ENCODE measurements around the gene APBA2. TPM values are rescaled to one million over a fixed set of nuclear protein-coding genes. Genes with fewer than 3 reads are reported as not detected.

Gene APBA2
- total RNA-seq, 1 experiment from 2014 or later = 11.2 TPM

DNA sequence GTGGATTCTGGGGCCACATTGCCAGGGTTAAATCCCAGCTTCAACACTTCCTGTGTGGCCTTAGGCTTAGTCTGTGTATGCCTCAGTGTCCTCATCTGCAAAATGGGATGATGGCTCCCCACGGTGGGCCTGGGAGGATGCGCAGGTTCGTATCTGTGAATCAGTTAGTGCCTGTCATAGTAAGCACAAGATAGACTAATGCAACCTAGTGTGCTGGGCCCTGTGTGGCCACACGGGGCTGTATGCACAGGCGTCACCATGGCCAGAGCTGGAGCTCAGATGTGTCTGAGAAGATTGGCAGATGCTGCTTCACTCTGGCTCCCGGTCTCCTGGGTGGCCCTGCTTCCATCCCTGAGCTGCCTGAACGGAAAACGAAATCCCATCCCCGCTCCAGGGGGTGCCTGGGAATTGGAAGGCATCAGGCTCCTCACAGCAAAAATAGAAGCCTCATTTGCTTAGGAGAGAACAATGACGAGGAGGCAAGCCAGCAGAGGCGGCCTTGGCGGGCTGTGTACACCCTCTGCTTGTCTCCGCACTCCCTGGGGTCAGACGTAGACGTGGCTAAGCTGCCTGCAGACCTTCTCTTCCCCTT, 103.6 kb downstream of the APBA2 start (continued):
- TF ChIP-seq, protein P1, sequence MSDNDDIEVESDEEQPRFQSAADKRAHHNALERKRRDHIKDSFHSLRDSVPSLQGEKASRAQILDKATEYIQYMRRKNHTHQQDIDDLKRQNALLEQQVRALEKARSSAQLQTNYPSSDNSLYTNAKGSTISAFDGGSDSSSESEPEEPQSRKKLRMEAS (CRISPR knock-in tag; IDR thresholded peaks at IDR 0.05) = no peak
- TF ChIP-seq, protein P2, sequence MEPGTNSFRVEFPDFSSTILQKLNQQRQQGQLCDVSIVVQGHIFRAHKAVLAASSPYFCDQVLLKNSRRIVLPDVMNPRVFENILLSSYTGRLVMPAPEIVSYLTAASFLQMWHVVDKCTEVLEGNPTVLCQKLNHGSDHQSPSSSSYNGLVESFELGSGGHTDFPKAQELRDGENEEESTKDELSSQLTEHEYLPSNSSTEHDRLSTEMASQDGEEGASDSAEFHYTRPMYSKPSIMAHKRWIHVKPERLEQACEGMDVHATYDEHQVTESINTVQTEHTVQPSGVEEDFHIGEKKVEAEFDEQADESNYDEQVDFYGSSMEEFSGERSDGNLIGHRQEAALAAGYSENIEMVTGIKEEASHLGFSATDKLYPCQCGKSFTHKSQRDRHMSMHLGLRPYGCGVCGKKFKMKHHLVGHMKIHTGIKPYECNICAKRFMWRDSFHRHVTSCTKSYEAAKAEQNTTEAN (CRISPR knock-in tag; IDR thresholded peaks at IDR 0.05) = no peak

DNA sequence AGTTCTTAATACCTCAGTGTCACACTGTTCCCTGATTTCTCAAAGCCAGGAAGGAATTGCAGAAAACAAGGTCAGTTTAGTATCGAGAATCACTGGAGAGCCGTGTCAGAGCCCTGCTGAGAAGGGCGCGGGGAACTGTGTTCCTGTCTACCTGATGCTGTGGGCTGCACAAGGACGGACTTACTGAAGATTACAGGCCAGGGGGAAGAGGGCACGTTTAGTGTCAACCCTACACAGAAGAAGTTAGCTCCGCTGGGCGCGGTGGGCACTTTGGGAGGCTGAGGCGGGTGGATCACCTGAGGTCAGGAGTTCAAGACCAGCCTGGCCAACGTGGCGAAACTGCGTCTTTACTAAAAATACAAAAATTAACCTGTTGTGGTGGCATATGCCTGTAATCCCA, 104.1 kb downstream of the APBA2 start:
- Mint-ChIP-seq H3K9me3 (no peaks in the 10 kb centered on the region), H3K4me1 (peaks cover 21% of the 10 kb centered on the region), H3K4me3 (no peak overlapping the region)

More for the DNA sequence above, 104.1 kb downstream of the APBA2 start:
- H3K36me3 Mint-ChIP-seq = no peaks in the 10 kb centered on the region
- TF ChIP-seq, protein P3, sequence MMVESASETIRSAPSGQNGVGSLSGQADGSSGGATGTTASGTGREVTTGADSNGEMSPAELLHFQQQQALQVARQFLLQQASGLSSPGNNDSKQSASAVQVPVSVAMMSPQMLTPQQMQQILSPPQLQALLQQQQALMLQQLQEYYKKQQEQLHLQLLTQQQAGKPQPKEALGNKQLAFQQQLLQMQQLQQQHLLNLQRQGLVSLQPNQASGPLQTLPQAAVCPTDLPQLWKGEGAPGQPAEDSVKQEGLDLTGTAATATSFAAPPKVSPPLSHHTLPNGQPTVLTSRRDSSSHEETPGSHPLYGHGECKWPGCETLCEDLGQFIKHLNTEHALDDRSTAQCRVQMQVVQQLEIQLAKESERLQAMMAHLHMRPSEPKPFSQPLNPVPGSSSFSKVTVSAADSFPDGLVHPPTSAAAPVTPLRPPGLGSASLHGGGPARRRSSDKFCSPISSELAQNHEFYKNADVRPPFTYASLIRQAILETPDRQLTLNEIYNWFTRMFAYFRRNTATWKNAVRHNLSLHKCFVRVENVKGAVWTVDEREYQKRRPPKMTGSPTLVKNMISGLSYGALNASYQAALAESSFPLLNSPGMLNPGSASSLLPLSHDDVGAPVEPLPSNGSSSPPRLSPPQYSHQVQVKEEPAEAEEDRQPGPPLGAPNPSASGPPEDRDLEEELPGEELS (CRISPR knock-in tag; IDR thresholded peaks at IDR 0.05) = no peak
- TF ChIP-seq JUN (CRISPR knock-in tag; IDR thresholded peaks at IDR 0.05) (no peak), ZNF121 (CRISPR knock-in tag; IDR thresholded peaks at IDR 0.05) (no peak), FOXJ3 (CRISPR knock-in tag; IDR thresholded peaks at IDR 0.05; ENCODE audit: borderline replicate concordance) (no peak), CBFB (CRISPR knock-in tag; IDR thresholded peaks at IDR 0.05; ENCODE audit: low read depth) (no peak)
- TF ChIP-seq, protein P4, sequence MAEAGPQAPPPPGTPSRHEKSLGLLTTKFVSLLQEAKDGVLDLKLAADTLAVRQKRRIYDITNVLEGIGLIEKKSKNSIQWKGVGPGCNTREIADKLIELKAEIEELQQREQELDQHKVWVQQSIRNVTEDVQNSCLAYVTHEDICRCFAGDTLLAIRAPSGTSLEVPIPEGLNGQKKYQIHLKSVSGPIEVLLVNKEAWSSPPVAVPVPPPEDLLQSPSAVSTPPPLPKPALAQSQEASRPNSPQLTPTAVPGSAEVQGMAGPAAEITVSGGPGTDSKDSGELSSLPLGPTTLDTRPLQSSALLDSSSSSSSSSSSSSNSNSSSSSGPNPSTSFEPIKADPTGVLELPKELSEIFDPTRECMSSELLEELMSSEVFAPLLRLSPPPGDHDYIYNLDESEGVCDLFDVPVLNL (CRISPR knock-in tag; IDR thresholded peaks at IDR 0.05; ENCODE audit: borderline replicate concordance, low read depth) = no peak
- TF ChIP-seq, protein P5, sequence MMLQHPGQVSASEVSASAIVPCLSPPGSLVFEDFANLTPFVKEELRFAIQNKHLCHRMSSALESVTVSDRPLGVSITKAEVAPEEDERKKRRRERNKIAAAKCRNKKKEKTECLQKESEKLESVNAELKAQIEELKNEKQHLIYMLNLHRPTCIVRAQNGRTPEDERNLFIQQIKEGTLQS (CRISPR knock-in tag; conservative IDR thresholded peaks at IDR 0.05) = no peak
- TF ChIP-seq, protein P6, sequence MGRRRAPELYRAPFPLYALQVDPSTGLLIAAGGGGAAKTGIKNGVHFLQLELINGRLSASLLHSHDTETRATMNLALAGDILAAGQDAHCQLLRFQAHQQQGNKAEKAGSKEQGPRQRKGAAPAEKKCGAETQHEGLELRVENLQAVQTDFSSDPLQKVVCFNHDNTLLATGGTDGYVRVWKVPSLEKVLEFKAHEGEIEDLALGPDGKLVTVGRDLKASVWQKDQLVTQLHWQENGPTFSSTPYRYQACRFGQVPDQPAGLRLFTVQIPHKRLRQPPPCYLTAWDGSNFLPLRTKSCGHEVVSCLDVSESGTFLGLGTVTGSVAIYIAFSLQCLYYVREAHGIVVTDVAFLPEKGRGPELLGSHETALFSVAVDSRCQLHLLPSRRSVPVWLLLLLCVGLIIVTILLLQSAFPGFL (CRISPR knock-in tag; IDR thresholded peaks at IDR 0.05; ENCODE audit: borderline replicate concordance) = no peak
- TF ChIP-seq, protein P7, sequence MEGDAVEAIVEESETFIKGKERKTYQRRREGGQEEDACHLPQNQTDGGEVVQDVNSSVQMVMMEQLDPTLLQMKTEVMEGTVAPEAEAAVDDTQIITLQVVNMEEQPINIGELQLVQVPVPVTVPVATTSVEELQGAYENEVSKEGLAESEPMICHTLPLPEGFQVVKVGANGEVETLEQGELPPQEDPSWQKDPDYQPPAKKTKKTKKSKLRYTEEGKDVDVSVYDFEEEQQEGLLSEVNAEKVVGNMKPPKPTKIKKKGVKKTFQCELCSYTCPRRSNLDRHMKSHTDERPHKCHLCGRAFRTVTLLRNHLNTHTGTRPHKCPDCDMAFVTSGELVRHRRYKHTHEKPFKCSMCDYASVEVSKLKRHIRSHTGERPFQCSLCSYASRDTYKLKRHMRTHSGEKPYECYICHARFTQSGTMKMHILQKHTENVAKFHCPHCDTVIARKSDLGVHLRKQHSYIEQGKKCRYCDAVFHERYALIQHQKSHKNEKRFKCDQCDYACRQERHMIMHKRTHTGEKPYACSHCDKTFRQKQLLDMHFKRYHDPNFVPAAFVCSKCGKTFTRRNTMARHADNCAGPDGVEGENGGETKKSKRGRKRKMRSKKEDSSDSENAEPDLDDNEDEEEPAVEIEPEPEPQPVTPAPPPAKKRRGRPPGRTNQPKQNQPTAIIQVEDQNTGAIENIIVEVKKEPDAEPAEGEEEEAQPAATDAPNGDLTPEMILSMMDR (IDR thresholded peaks at IDR 0.05) = no peak
- TF ChIP-seq, protein P8, sequence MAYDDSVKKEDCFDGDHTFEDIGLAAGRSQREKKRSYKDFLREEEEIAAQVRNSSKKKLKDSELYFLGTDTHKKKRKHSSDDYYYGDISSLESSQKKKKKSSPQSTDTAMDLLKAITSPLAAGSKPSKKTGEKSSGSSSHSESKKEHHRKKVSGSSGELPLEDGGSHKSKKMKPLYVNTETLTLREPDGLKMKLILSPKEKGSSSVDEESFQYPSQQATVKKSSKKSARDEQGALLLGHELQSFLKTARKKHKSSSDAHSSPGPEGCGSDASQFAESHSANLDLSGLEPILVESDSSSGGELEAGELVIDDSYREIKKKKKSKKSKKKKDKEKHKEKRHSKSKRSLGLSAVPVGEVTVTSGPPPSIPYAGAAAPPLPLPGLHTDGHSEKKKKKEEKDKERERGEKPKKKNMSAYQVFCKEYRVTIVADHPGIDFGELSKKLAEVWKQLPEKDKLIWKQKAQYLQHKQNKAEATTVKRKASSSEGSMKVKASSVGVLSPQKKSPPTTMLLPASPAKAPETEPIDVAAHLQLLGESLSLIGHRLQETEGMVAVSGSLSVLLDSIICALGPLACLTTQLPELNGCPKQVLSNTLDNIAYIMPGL (CRISPR knock-in tag; IDR thresholded peaks at IDR 0.05) = no peak
- TF ChIP-seq, protein P9, sequence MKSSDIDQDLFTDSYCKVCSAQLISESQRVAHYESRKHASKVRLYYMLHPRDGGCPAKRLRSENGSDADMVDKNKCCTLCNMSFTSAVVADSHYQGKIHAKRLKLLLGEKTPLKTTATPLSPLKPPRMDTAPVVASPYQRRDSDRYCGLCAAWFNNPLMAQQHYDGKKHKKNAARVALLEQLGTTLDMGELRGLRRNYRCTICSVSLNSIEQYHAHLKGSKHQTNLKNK (CRISPR knock-in tag; IDR thresholded peaks at IDR 0.05) = no peak
- TF ChIP-seq, protein P10, sequence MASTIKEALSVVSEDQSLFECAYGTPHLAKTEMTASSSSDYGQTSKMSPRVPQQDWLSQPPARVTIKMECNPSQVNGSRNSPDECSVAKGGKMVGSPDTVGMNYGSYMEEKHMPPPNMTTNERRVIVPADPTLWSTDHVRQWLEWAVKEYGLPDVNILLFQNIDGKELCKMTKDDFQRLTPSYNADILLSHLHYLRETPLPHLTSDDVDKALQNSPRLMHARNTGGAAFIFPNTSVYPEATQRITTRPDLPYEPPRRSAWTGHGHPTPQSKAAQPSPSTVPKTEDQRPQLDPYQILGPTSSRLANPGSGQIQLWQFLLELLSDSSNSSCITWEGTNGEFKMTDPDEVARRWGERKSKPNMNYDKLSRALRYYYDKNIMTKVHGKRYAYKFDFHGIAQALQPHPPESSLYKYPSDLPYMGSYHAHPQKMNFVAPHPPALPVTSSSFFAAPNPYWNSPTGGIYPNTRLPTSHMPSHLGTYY (CRISPR knock-in tag; IDR thresholded peaks at IDR 0.05) = no peak
- no peaks in the 10 kb centered on the region for H3K27me3 Mint-ChIP-seq (ENCODE audit: low read depth)
- CTCF ChIA-PET = interaction anchor here (1.0 to 4.0 kb wide), 8 partner anchors 54 to 114 kb away, joined by 3 to 27 read pairs (median 4); no protein-coding TSS in a partner anchor
- no peak for ATAC-seq
- POLR2A ChIA-PET = interaction anchor here (0.7 to 1.2 kb wide), 2 partner anchors 11 to 815 kb away, joined by 3 to 5 read pairs; no protein-coding TSS in a partner anchor
- no peak for DNase-seq (ENCODE audit: low spot score)
- H3K27ac Mint-ChIP-seq = peak overlapping the region; percentile 82
